DOHH2 (cell line): ENCODE data around the gene ACE.

Source experiments
- H3F3A ChIP-seq: fragments of 200-600 bp; sonication (generic), shearing (Covaris generic); 2 replicates; pipeline ENCODE4 v1.6.0; 2016; ENCODE audit warnings: antibody characterized with exemption, mild to moderate bottlenecking; ENCODE audit not compliant: control insufficient read depth, insufficient read depth
- H3K27ac ChIP-seq: fragments of 200-600 bp; sonication (generic); 2 replicates; pipeline ENCODE4 v1.5.1; 2014; ENCODE audit warnings: low read depth, mild to moderate bottlenecking, low read length, moderate library complexity
- H3K27me3 ChIP-seq: fragments of 200-600 bp; sonication (generic); 2 replicates; pipeline ENCODE4 v1.6.1; 2014; ENCODE audit warnings: mild to moderate bottlenecking, low read length, mixed read lengths; ENCODE audit not compliant: control insufficient read depth
- H3K36me3 ChIP-seq: fragments of 200-600 bp; sonication (generic); 2 replicates; pipeline ENCODE4 v1.6.1; 2014; ENCODE audit warnings: mild to moderate bottlenecking, low read length, moderate library complexity, mixed read lengths; ENCODE audit not compliant: control insufficient read depth
- H3K4me1 ChIP-seq: fragments of 200-600 bp; sonication (generic); 2 replicates; pipeline ENCODE4 v1.6.1; 2014; ENCODE audit warnings: mild to moderate bottlenecking, low read length, mixed read lengths; ENCODE audit not compliant: control insufficient read depth
- H3K4me2 ChIP-seq: fragments of 200-600 bp; sonication (generic); 2 replicates; pipeline ENCODE4 v1.6.0; 2014; ENCODE audit warnings: mild to moderate bottlenecking, low read length, moderate library complexity
- H3K4me3 ChIP-seq: fragments of 200-600 bp; sonication (generic); 2 replicates; pipeline ENCODE4 v1.5.1; 2014; ENCODE audit warnings: mild to moderate bottlenecking, low read length, mixed read lengths
- H3K79me2 ChIP-seq: fragments of 200-600 bp; sonication (generic); 2 replicates; pipeline ENCODE4 v1.6.1; 2014; ENCODE audit warnings: mild to moderate bottlenecking, low read length, mixed read lengths; ENCODE audit not compliant: control insufficient read depth
- H3K9me2 ChIP-seq: fragments of 200-600 bp; sonication (generic); replicated peaks from 2 replicates; pipeline ENCODE4 v1.6.1; 2014; ENCODE audit warnings: mild to moderate bottlenecking, low read length, mixed read lengths; ENCODE audit not compliant: control insufficient read depth
- H3K9me3 ChIP-seq: fragments of 200-600 bp; sonication (generic); 2 replicates; pipeline ENCODE4 v1.6.1; 2014; ENCODE audit warnings: antibody characterized with exemption, low read length, mixed read lengths; ENCODE audit not compliant: control insufficient read depth, insufficient read depth
- H4K20me1 ChIP-seq: fragments of 200-600 bp; sonication (generic); 2 replicates; pipeline ENCODE4 v1.6.0; 2014; ENCODE audit warnings: low read depth, mild to moderate bottlenecking, antibody characterized with exemption, low read length, moderate library complexity; ENCODE audit not compliant: control insufficient read depth, insufficient read depth
- CTCF ChIP-seq: fragments of 200-600 bp; sonication (generic); IDR thresholded peaks from one replicate; pipeline ENCODE4 v1.5.1; 2014; ENCODE audit warnings: antibody characterized with exemption, mild to moderate bottlenecking, low read depth, low read length; ENCODE audit not compliant: poor library complexity, severe bottlenecking
- EZH2phosphoT487 ChIP-seq: fragments of 200-600 bp; sonication (generic); IDR thresholded peaks from 2 replicates; pipeline ENCODE4 v1.6.1; 2017; ENCODE audit warnings: borderline replicate concordance, mild to moderate bottlenecking, antibody characterized with exemption, low read length, moderate library complexity, mixed read lengths

Gene ACE

GRCh38 chr17:63534816-63535455 lies 58.1 kb downstream of the ACE start:
- H3K9me2 ChIP-seq, result no peaks in the 10 kb centered on the region
- no peaks in the 10 kb centered on the region for H3K4me1 ChIP-seq
- no peak overlapping the region for H3K4me2 ChIP-seq
- no peaks in the 10 kb centered on the region for H3K36me3 ChIP-seq
- no peaks in the 10 kb centered on the region for H3F3A ChIP-seq
- peaks cover 17% of the 10 kb centered on the region; the same call in 1 of the 2 replicates for H3K27me3 ChIP-seq
- H3K9me3 ChIP-seq, result no peaks in the 10 kb centered on the region
- H3K27ac ChIP-seq, result no peak overlapping the region
- H4K20me1 ChIP-seq, result no peaks in the 10 kb centered on the region
- no peaks in the 10 kb centered on the region for H3K79me2 ChIP-seq
- TF ChIP-seq CTCF (no peak), EZH2phosphoT487 (no peak)
- H3K4me3 ChIP-seq, result no peak overlapping the region

- H3K9me3 ChIP-seq, result no peaks in the 10 kb centered on the region
- no peaks in the 10 kb centered on the region for H3F3A ChIP-seq
- no peak overlapping the region for H3K4me3 ChIP-seq
- H3K36me3 ChIP-seq, result no peaks in the 10 kb centered on the region
- H3K27ac ChIP-seq, result no peak overlapping the region
- H3K27me3 ChIP-seq, result peaks cover 20% of the 10 kb centered on the region
- no peak for TF ChIP-seq CTCF
- TF ChIP-seq EZH2phosphoT487, result no peak
- H4K20me1 ChIP-seq, result no peaks in the 10 kb centered on the region
- H3K79me2 ChIP-seq, result no peaks in the 10 kb centered on the region
- H3K4me1 ChIP-seq, result no peaks in the 10 kb centered on the region
- H3K9me2 ChIP-seq, result no peaks in the 10 kb centered on the region
- H3K4me2 ChIP-seq, result no peak overlapping the region
Observed at GRCh38 chr17:63535640-63536039, 58.8 kb downstream of the ACE start.

GRCh38 chr17:63537001-63537400 lies 60.1 kb downstream of the ACE start:
- Histone ChIP-seq H4K20me1 (no peaks in the 10 kb centered on the region), H3K27ac (no peak overlapping the region), H3F3A (no peaks in the 10 kb centered on the region), H3K4me2 (no peak overlapping the region), H3K79me2 (no peaks in the 10 kb centered on the region), H3K9me3 (no peaks in the 10 kb centered on the region), H3K36me3 (no peaks in the 10 kb centered on the region), H3K9me2 (no peaks in the 10 kb centered on the region), H3K4me1 (no peaks in the 10 kb centered on the region), H3K4me3 (no peak overlapping the region), H3K27me3 (peaks cover 20% of the 10 kb centered on the region)
- no peak for TF ChIP-seq CTCF
- TF ChIP-seq EZH2phosphoT487, result no peak
